K562 (cell line): ENCODE measurements around the gene GEMIN5. TPM values are rescaled to one million over a fixed set of nuclear protein-coding genes. Genes with fewer than 3 reads are reported as not detected.

Experiments used
- ATAC-seq: fragments of 200-7000 bp; cut with Tn5 transposase; 3 replicates; pipeline ENCODE4 v1.9.1; 2020; ENCODE audit warnings: moderate library complexity
- BruUV-seq: library from RNA; stranded (reverse); fragments of 400-500 nt; replicated peaks from 2 replicates; lab custom pipeline; 2021; lab: Mats Ljungman, UMichigan
- CTCF ChIA-PET: fragments of 300-600 bp; formaldehyde crosslinking; extraction: SDS; loops from one replicate; lab custom pipeline; 2021; ENCODE audit warnings: low intra/inter-chr PET ratio; lab: Yijun Ruan, JAX
- POLR2A ChIA-PET: fragments of 300-600, 350-650 bp; sonication (Branson Sonifier 250); formaldehyde crosslinking; extraction: SDS; loops from one replicate; lab custom pipeline; 2021; ENCODE audit warnings: antibody characterized with exemption, inconsistent platforms; lab: Yijun Ruan, JAX
- DNase-seq, 4 experiments: peaks; one replicate each; pipeline versions ENCODE4 v3.0.0 to v3.0.0-alpha.2; 2011 to 2018; ENCODE audit warnings: low spot score in 3 of 4, mixed read lengths in 3 of 4; ENCODE audit errors: extremely low read depth in 1 of 4
- FAIRE-seq: peaks from 2 replicates; lab custom pipeline; 2011; peaks lifted over from hg19 to GRCh38; lab: Jason Lieb, UNC
- H2AFZ ChIP-seq: 2 replicates; pipeline ENCODE4 v1.6.0; 2011; ENCODE audit warnings: low read depth, low read length, control low read depth, inconsistent platforms
- H3K27ac ChIP-seq: fragments of 200-600 bp; 3 replicates; pipeline ENCODE4 v1.8.0; 2011; ENCODE audit warnings: low read depth, mild to moderate bottlenecking, control low read depth, inconsistent platforms, low read length, moderate library complexity, mixed read lengths; ENCODE audit errors: extremely low read depth
- H3K27me3 ChIP-seq, 2 experiments: fragments of 300-600 bp in 1 of 2; 2 replicates in 1 of 2; 3 replicates in 1 of 2; pipeline versions ENCODE4 v1.6.0 to v1.8.0; 2011; ENCODE audit warnings: inconsistent platforms in 2 of 2, low read length in 2 of 2, mild to moderate bottlenecking in 1 of 2, mixed read lengths in 1 of 2, moderate library complexity in 1 of 2; ENCODE audit not compliant: control insufficient read depth in 2 of 2, insufficient read depth in 2 of 2
- H3K36me3 ChIP-seq: fragments of 300-600 bp; 3 replicates; pipeline ENCODE4 v1.8.0; 2011; ENCODE audit warnings: mild to moderate bottlenecking, low read length, inconsistent platforms; ENCODE audit not compliant: control insufficient read depth, insufficient read depth
- H3K4me1 ChIP-seq, 2 experiments: fragments of 200-600 bp in 1 of 2; replicated peaks in 1 of 2; 2 replicates in 1 of 2; 3 replicates in 1 of 2; pipeline versions ENCODE4 v1.5.1 to v1.8.0; 2011; ENCODE audit warnings: inconsistent platforms in 2 of 2, low read length in 2 of 2, mild to moderate bottlenecking in 1 of 2, mixed read lengths in 1 of 2, moderate library complexity in 1 of 2; ENCODE audit not compliant: control insufficient read depth in 2 of 2, insufficient read depth in 2 of 2
- H3K4me2 ChIP-seq: 2 replicates; pipeline ENCODE4 v1.6.1; 2011; ENCODE audit warnings: low read length, control low read depth, inconsistent platforms, mixed read lengths; ENCODE audit not compliant: insufficient read depth
- H3K4me3 ChIP-seq: fragments of 200-600 bp; sonication (generic), shearing (Covaris generic); 2 replicates; pipeline ENCODE4 v1.5.1; 2016; ENCODE audit warnings: control low read depth, inconsistent platforms
- H3K79me2 ChIP-seq: fragments of 200-600 bp; 3 replicates; pipeline ENCODE4 v1.8.0; 2011; ENCODE audit warnings: low read length, inconsistent platforms; ENCODE audit not compliant: control insufficient read depth, insufficient read depth
- H3K9ac ChIP-seq, 2 experiments: 2 replicates each; pipeline versions ENCODE4 v1.6.0 to v1.6.1; 2011; ENCODE audit warnings: low read depth in 2 of 2, low read length in 2 of 2, control low read depth in 1 of 2, inconsistent platforms in 1 of 2, mild to moderate bottlenecking in 1 of 2, mixed read lengths in 1 of 2; ENCODE audit not compliant: insufficient read depth in 1 of 2
- H3K9me1 ChIP-seq: one replicate; pipeline ENCODE4 v1.6.0; 2011; ENCODE audit warnings: inconsistent platforms, mild to moderate bottlenecking, low read length, moderate library complexity; ENCODE audit not compliant: control insufficient read depth, insufficient read depth
- H3K9me3 ChIP-seq: replicated peaks from 2 replicates; pipeline ENCODE4 v1.5.1; 2011; ENCODE audit warnings: low read depth, low read length, inconsistent platforms; ENCODE audit not compliant: control insufficient read depth, insufficient read depth
- H4K20me1 ChIP-seq: replicated peaks from 2 replicates; pipeline ENCODE4 v1.6.1; 2011; ENCODE audit warnings: low read length, inconsistent platforms, mixed read lengths; ENCODE audit not compliant: control insufficient read depth, insufficient read depth
- FOXP1 ChIP-seq: sonication (generic); formaldehyde crosslinking; IDR thresholded peaks from 2 replicates; pipeline ENCODE4 v1.8.0; 2022; ENCODE audit warnings: mild to moderate bottlenecking, missing genetic modification reagents
- GABPA ChIP-seq: fragments of 200-800 bp; sonication (Bioruptor generic); conservative IDR thresholded peaks from 2 replicates; pipeline ENCODE4 v1.6.1; 2016; ENCODE audit warnings: low read depth, missing genetic modification characterization, missing compliant biosample characterization
- KDM1A ChIP-seq, 2 experiments: fragments of 450-650 bp; IDR thresholded peaks; 2 replicates each; pipeline ENCODE4 v1.6.1; 2016; ENCODE audit warnings: mild to moderate bottlenecking in 2 of 2
- KDM2B ChIP-seq: fragments of 250-450 bp; sonication (Bioruptor Pico); IDR thresholded peaks from 2 replicates; pipeline ENCODE4 v1.8.0; 2021; ENCODE audit warnings: mild to moderate bottlenecking, moderate library complexity
- MEF2D ChIP-seq: conservative IDR thresholded peaks from 2 replicates; pipeline ENCODE4 v1.6.1; 2016; ENCODE audit warnings: low read depth, missing genetic modification characterization, missing compliant biosample characterization
- PCBP2 ChIP-seq: fragments of 200-400 bp; formaldehyde crosslinking; IDR thresholded peaks from 2 replicates; pipeline ENCODE4 v1.6.1; 2018; ENCODE audit warnings: low read length, low read depth, mild to moderate bottlenecking, moderate library complexity; ENCODE audit not compliant: poor library complexity, severe bottlenecking
- POLR2G ChIP-seq: fragments of 200-400 bp; formaldehyde crosslinking; IDR thresholded peaks from 2 replicates; pipeline ENCODE4 v1.6.1; 2017; ENCODE audit warnings: low read depth, mild to moderate bottlenecking, antibody characterized with exemption, low read length, moderate library complexity
- RBM15 ChIP-seq: fragments of 200-400 bp; formaldehyde crosslinking; IDR thresholded peaks from 2 replicates; pipeline ENCODE4 v1.6.1; 2018; ENCODE audit warnings: mild to moderate bottlenecking, low read length, moderate library complexity; ENCODE audit not compliant: insufficient read depth
- SMARCE1 ChIP-seq: fragments of 450-650 bp; IDR thresholded peaks from 2 replicates; pipeline ENCODE4 v1.7.1; 2016; ENCODE audit warnings: mild to moderate bottlenecking
- SNRNP70 ChIP-seq: fragments of 200-400 bp; formaldehyde crosslinking; optimal IDR thresholded peaks from 2 replicates; pipeline ENCODE3; 2017; ENCODE audit warnings: low read depth, low read length
- SP2 ChIP-seq: IDR thresholded peaks from 2 replicates; pipeline ENCODE4 v1.6.1; 2011; ENCODE audit warnings: mild to moderate bottlenecking, low read depth, low read length, moderate library complexity; ENCODE audit not compliant: poor library complexity, severe bottlenecking; ENCODE audit errors: extremely low read depth
- TAF1 ChIP-seq: IDR thresholded peaks from 2 replicates; pipeline ENCODE4 v1.6.1; 2011; ENCODE audit warnings: mild to moderate bottlenecking, low read length, moderate library complexity; ENCODE audit not compliant: insufficient read depth, control insufficient read depth, severe bottlenecking; ENCODE audit errors: extremely low read depth
- TCF3 ChIP-seq: sonication (generic); formaldehyde crosslinking; IDR thresholded peaks from 2 replicates; pipeline ENCODE4 v1.4.0; 2020; ENCODE audit warnings: mild to moderate bottlenecking, missing genetic modification reagents
- TEAD4 ChIP-seq, 2 experiments: sonication (generic) in 1 of 2; formaldehyde crosslinking in 1 of 2; IDR thresholded peaks; 2 replicates each; pipeline versions ENCODE4 v1.6.1 to v1.8.0; 2012 to 2022; ENCODE audit warnings: borderline replicate concordance in 1 of 2, inconsistent platforms in 1 of 2, low read length in 1 of 2, mild to moderate bottlenecking in 1 of 2, missing genetic modification reagents in 1 of 2
- ZC3H4 ChIP-seq: sonication (generic); formaldehyde crosslinking; IDR thresholded peaks from 2 replicates; pipeline ENCODE4 v1.9.0; 2021; ENCODE audit warnings: missing genetic modification reagents, borderline replicate concordance
- ZNF212 ChIP-seq: fragments of 450-650 bp; formaldehyde crosslinking; IDR thresholded peaks from 2 replicates; pipeline ENCODE4 v1.4.0; 2020; ENCODE audit warnings: mild to moderate bottlenecking
- ZSCAN29 ChIP-seq: fragments of 450-650 bp; IDR thresholded peaks from 2 replicates; pipeline ENCODE4 v1.6.1; 2017
- WGBS: fragments of 100-300 bp; shearing (Covaris generic); methylation state at CpG from one replicate; pipeline ENCODE4 v1.1.6; 2016; ENCODE audit warnings: low coverage, mixed read lengths; ENCODE audit not compliant: insufficient coverage; ENCODE audit errors: missing lambda C conversion rate; 5-methylcytosine and 5-hydroxymethylcytosine counted together
- in situ Hi-C: fragments of 300-500 bp; cut with MboI; formaldehyde crosslinking; loops from 4 replicates; pipeline ENCODE4 v1.15.0; 2018; ENCODE audit warnings: inconsistent platforms, mixed read lengths
- intact Hi-C: fragments of 100-400 bp; cut with micrococcal nuclease; formaldehyde crosslinking; loops from 2 replicates; pipeline ENCODE4 v1.14.2; 2022
- polyA plus RNA-seq, 8 experiments: library from polyadenylated mRNA; depleted of rRNA in 4 of 8; stranded (reverse) in 5 of 8; unstranded in 3 of 8; fragments of >200 nt; fragmentation: Nextera tagmentation in 2 of 8; fragmentation: Illumina TruSeq in 1 of 8; extraction: Ambion mirVana in 2 of 8; extraction: Trizol in 1 of 8; gene quantifications; 2 replicates each; pipeline versions ENCODE4 v1.2.1 to v1.2.3, GENCODE V29; 2011 to 2014; ENCODE audit warnings: inconsistent platforms in 1 of 8, missing spikeins in 1 of 8
- total RNA-seq, 7 experiments: library from RNA; depleted of rRNA in 6 of 7; stranded (reverse); fragments of >200 nt in 6 of 7; fragmentation: Illumina TruSeq in 2 of 7; extraction: Trizol in 2 of 7; gene quantifications; 2 replicates each; pipeline versions ENCODE4 v1.2.1 to v1.2.3, GENCODE V29; 2011 to 2021; ENCODE audit warnings: low replicate concordance in 1 of 7
- TF ChIP-seq, protein P1 (sequence below): fragments of 250-450 bp; sonication (Bioruptor Pico); IDR thresholded peaks from 2 replicates; pipeline ENCODE4 v1.8.0; 2021; ENCODE audit warnings: moderate library complexity, mild to moderate bottlenecking, inconsistent platforms
- TF ChIP-seq, protein P2 (sequence below): fragments of 450-650 bp; formaldehyde crosslinking; IDR thresholded peaks from 2 replicates; pipeline ENCODE4 v1.4.0; 2020; ENCODE audit warnings: mild to moderate bottlenecking, moderate library complexity

Gene GEMIN5
- total and polyA plus RNA-seq, 9 of the 15 experiments (the other 6 are each of a cell fraction or from before 2014, with no cell fraction given), result 10.3 to 48.2 (median 34.7) TPM

DNA sequence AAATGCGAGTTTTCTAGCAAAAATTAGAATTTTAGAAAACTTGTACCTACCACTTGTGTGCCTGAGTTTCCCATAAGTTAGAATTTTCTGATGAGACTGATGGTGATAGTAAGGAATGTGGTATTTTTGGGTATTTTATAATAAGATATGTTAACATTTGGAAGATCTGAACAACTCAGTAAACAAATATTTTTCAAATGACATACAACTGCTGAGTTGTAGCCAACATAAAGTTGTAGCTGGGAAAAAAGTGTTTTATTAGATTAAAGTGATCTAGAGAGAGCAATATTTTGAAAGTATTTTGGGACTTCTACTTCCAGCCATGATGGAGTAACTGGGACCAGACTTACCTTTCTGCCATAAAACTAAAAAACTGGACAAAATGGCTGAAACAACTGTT lies 37.9 kb downstream of the GEMIN5 start:
- H3K4me2 ChIP-seq, result no peak overlapping the region
- H3K4me3 ChIP-seq, result no peak overlapping the region
- H3K27ac ChIP-seq, result no peak overlapping the region
- no peaks in the 10 kb centered on the region for H3K79me2 ChIP-seq
- H3K36me3 ChIP-seq, result peaks cover 97% of the 10 kb centered on the region
- no peaks in the 10 kb centered on the region; the same call in 1 of the 2 replicates for H4K20me1 ChIP-seq
- ChIA-PET CTCF (no interaction called here), POLR2A (no interaction called here)
- no peak overlapping the region for H3K9ac ChIP-seq
- DNase-seq (no peak), FAIRE-seq (no peak), ATAC-seq (no peak)
- H3K9me1 ChIP-seq, result no peaks in the 10 kb centered on the region
- in situ Hi-C loops (no loop called here), intact Hi-C loops (no loop called here)
- H2AFZ ChIP-seq, result no peak overlapping the region
- no TSS peak for BruUV-seq
- 94% methylated on average over 1 of the region's 1 CpG for WGBS
- H3K4me1 ChIP-seq, result no peaks in the 10 kb centered on the region
- H3K27me3 ChIP-seq, result no peaks in the 10 kb centered on the region
- no peaks in the 10 kb centered on the region for H3K9me3 ChIP-seq
- no peak for TF ChIP-seq GABPA (tag)
- no peak for TF ChIP-seq TCF3 (CRISPR knock-in tag)
- TF ChIP-seq KDM1A (IDR thresholded peaks at IDR 0.05), result no peak
- TF ChIP-seq SNRNP70, result no peak
- TF ChIP-seq POLR2G, result no peak
- TF ChIP-seq MEF2D, result no peak
- TF ChIP-seq RBM15, result no peak
- TF ChIP-seq, protein P1, sequence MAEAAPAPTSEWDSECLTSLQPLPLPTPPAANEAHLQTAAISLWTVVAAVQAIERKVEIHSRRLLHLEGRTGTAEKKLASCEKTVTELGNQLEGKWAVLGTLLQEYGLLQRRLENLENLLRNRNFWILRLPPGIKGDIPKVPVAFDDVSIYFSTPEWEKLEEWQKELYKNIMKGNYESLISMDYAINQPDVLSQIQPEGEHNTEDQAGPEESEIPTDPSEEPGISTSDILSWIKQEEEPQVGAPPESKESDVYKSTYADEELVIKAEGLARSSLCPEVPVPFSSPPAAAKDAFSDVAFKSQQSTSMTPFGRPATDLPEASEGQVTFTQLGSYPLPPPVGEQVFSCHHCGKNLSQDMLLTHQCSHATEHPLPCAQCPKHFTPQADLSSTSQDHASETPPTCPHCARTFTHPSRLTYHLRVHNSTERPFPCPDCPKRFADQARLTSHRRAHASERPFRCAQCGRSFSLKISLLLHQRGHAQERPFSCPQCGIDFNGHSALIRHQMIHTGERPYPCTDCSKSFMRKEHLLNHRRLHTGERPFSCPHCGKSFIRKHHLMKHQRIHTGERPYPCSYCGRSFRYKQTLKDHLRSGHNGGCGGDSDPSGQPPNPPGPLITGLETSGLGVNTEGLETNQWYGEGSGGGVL, result no peak
- TF ChIP-seq, protein P2, sequence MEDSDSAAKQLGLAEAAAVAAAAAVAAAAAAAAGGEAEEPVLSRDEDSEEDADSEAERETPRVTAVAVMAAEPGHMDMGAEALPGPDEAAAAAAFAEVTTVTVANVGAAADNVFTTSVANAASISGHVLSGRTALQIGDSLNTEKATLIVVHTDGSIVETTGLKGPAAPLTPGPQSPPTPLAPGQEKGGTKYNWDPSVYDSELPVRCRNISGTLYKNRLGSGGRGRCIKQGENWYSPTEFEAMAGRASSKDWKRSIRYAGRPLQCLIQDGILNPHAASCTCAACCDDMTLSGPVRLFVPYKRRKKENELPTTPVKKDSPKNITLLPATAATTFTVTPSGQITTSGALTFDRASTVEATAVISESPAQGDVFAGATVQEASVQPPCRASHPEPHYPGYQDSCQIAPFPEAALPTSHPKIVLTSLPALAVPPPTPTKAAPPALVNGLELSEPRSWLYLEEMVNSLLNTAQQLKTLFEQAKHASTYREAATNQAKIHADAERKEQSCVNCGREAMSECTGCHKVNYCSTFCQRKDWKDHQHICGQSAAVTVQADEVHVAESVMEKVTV, result no peak
- no peak for TF ChIP-seq TEAD4 (IDR thresholded peaks at IDR 0.05; ENCODE audit: low read length)
- TF ChIP-seq TEAD4 (CRISPR knock-in tag; IDR thresholded peaks at IDR 0.05; ENCODE audit: borderline replicate concordance), result no peak
- TF ChIP-seq TAF1, result no peak
- TF ChIP-seq ZC3H4 (CRISPR knock-in tag), result no peak
- no peak for TF ChIP-seq ZNF212 (CRISPR knock-in tag)
- TF ChIP-seq SMARCE1, result no peak
- TF ChIP-seq SP2, result no peak
- TF ChIP-seq KDM2B (CRISPR knock-in tag), result no peak
- no peak for TF ChIP-seq FOXP1 (CRISPR knock-in tag)
- no peak for TF ChIP-seq ZSCAN29
- TF ChIP-seq PCBP2, result no peak
